HuH-7.5 (cell line): ENCODE results near the gene SGSM1.
"Not testable (repeated sequence)": the region's sequence is repeated elsewhere in the genome, so short reads cannot be mapped to it uniquely, and the experiment has no call there.

Experiments used
- DNase-seq: peaks from one replicate; pipeline ENCODE4 v3.0.0; 2011; ENCODE audit warnings: low spot score

SGSM1 gene

GRCh38 chr22:24894220-24894975 lies 88.4 kb downstream of the SGSM1 start:
- DNase-seq = peak; percentile 70

- peak; percentile 32 for DNase-seq
Observed at GRCh38 chr22:24894998-24895397, 89.0 kb downstream of the SGSM1 start.

GRCh38 chr22:24901448-24901847 lies 95.4 kb downstream of the SGSM1 start:
- DNase-seq = no peak

GRCh38 chr22:24905909-24906308 lies 99.9 kb downstream of the SGSM1 start:
- DNase-seq = no peak

GRCh38 chr22:24907101-24907500 lies 101.1 kb downstream of the SGSM1 start:
- not testable (repeated sequence) for DNase-seq

GRCh38 chr22:24920029-24920428 lies 114.0 kb downstream of the SGSM1 start:
- DNase-seq = no peak

GRCh38 chr22:24925586-24926427 lies 119.8 kb downstream of the SGSM1 start:
- DNase-seq = no peak

GRCh38 chr22:24926428-24926725 lies 120.4 kb downstream of the SGSM1 start:
- DNase-seq = no peak

- DNase-seq = no peak
Observed at GRCh38 chr22:24926849-24927579, 121.0 kb downstream of the SGSM1 start.

- no peak for DNase-seq
Observed at GRCh38 chr22:24928322-24928721, 122.3 kb downstream of the SGSM1 start.

- no peak for DNase-seq
Observed at GRCh38 chr22:24930678-24931077, 124.7 kb downstream of the SGSM1 start.

GRCh38 chr22:24935771-24936483 lies 129.9 kb downstream of the SGSM1 start:
- DNase-seq = no peak

GRCh38 chr22:24937114-24937513 lies 131.1 kb downstream of the SGSM1 start:
- DNase-seq = no peak

- DNase-seq = peak; percentile 45
Observed at GRCh38 chr22:24938741-24939341, 132.8 kb downstream of the SGSM1 start.

GRCh38 chr22:24942301-24942700 lies 136.3 kb downstream of the SGSM1 start:
- no peak for DNase-seq

- no peak for DNase-seq
Observed at GRCh38 chr22:24944217-24944937, 138.4 kb downstream of the SGSM1 start.

GRCh38 chr22:24945430-24945829 lies 139.4 kb downstream of the SGSM1 start:
- no peak for DNase-seq

- no peak for DNase-seq
Observed at GRCh38 chr22:24947383-24947782, 141.4 kb downstream of the SGSM1 start.

- no peak for DNase-seq
Observed at GRCh38 chr22:24947881-24948280, 141.9 kb downstream of the SGSM1 start.

- no peak for DNase-seq
Observed at GRCh38 chr22:24948356-24949202, 142.6 kb downstream of the SGSM1 start.
